Activated naive CD8-positive, alpha-beta T cell treated with anti-CD3 and anti-CD28 coated beads, Interleukin-2, amount 50 U/mL, for 24 hours (primary cell): ENCODE measurements around the gene HTR3A.

Experiments
- ATAC-seq: fragments of 150-1000 bp; cut with Tn5 transposase; one replicate; pipeline ENCODE4 v1.10.0; 2021
- DNase-seq: peaks from one replicate; pipeline ENCODE4 v3.0.0; 2021
- H3K27ac Mint-ChIP-seq: one replicate; pipeline ENCODE4 v1.8.0; 2021; ENCODE audit warnings: mild to moderate bottlenecking, mixed read lengths
- H3K27me3 Mint-ChIP-seq: one replicate; pipeline ENCODE4 v1.8.0; 2021; ENCODE audit warnings: mixed read lengths
- H3K36me3 Mint-ChIP-seq: one replicate; pipeline ENCODE4 v1.8.0; 2021; ENCODE audit warnings: low read depth, mixed read lengths
- H3K4me1 Mint-ChIP-seq: one replicate; pipeline ENCODE4 v1.8.0; 2021; ENCODE audit warnings: mixed read lengths
- H3K4me3 Mint-ChIP-seq: one replicate; pipeline ENCODE4 v1.8.0; 2021; ENCODE audit warnings: mild to moderate bottlenecking, moderate library complexity, mixed read lengths
- H3K9me3 Mint-ChIP-seq: one replicate; pipeline ENCODE4 v1.8.0; 2021; ENCODE audit warnings: mixed read lengths

Gene HTR3A

DNA sequence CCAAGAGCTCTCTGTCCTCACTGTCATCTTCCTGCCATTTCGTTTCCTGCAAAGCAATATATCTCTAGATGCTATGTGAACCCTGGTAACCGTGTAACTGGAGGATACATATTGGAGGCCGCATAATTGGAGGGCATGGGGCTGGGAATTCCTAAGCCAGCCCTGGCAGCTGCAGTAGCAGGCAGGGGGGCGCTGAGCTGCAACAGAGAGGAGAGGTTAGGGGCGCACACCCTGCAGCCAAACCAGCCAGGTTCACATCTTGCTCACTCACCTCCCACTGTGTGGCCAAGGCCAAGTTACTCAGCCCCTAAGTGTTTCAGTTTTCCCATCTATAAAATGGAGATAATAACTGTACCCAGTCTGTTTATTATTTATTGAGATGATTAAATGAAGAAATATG, 44.7 kb downstream of the HTR3A start:
- H3K9me3 Mint-ChIP-seq = no peaks in the 10 kb centered on the region
- ATAC-seq (no peak), DNase-seq (no peak)
- H3K4me1 Mint-ChIP-seq = no peaks in the 10 kb centered on the region
- no peak overlapping the region for H3K4me3 Mint-ChIP-seq
- no peaks in the 10 kb centered on the region for H3K36me3 Mint-ChIP-seq
- no peaks in the 10 kb centered on the region for H3K27me3 Mint-ChIP-seq
- no peak overlapping the region for H3K27ac Mint-ChIP-seq

DNA sequence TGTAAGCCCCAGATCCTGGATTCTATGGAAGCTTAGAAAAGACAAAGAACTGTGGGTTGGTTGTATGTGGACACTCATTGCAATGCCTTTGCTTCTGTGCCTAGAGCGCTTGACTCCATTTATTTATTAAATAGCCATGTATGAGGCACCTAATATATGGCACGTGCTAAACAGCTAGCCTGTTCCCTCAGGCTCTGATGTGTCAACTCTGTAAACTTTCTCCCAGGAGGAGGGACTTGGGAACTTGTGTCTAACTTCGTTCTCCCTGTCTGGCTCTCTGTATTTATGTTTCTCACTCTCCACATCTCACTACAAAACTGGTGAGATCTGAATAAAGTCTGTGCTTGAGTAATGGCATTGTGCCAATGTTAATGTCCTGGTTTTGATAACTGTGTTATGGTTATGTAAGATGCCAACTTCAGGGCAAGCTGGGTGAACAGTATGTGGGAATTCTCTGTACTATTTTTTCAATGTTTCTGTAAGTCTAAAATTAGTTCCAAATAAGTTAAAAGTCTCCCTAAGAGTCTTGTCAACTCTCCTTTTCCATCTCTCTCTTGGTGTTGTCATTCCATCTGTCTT, 50.5 kb downstream of the HTR3A start:
- H3K9me3 Mint-ChIP-seq = no peaks in the 10 kb centered on the region
- peaks cover 7% of the 10 kb centered on the region for H3K27me3 Mint-ChIP-seq
- ATAC-seq = no peak
- no peak for DNase-seq
- H3K4me3 Mint-ChIP-seq = no peak overlapping the region
- no peak overlapping the region for H3K27ac Mint-ChIP-seq
- no peaks in the 10 kb centered on the region for H3K4me1 Mint-ChIP-seq
- no peaks in the 10 kb centered on the region for H3K36me3 Mint-ChIP-seq

DNA sequence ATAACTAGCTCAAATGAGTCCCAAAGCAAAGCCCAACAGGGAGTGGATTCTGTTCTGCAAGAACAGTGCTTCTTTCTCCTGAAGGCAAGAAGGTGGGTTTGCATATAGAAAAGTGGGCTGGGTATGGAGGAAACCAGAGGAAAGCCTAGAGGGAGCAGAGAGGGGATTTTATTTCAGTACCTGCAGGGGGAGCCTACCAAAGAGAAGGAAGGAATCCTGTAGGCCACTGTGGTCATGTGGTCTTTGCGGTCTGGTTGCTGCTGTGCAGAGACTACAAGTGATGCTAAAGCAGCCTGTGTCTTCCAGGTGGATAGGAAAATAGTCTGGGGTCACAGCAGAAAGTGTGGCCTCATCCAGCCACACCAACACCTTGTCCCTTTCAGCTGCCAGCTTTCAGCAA, 51.4 kb downstream of the HTR3A start:
- DNase-seq (peak; percentile 15), ATAC-seq (no peak)
- Mint-ChIP-seq H3K27ac (no peak overlapping the region), H3K9me3 (no peaks in the 10 kb centered on the region), H3K4me3 (no peak overlapping the region), H3K27me3 (peaks cover 7% of the 10 kb centered on the region), H3K4me1 (no peaks in the 10 kb centered on the region), H3K36me3 (no peaks in the 10 kb centered on the region)

DNA sequence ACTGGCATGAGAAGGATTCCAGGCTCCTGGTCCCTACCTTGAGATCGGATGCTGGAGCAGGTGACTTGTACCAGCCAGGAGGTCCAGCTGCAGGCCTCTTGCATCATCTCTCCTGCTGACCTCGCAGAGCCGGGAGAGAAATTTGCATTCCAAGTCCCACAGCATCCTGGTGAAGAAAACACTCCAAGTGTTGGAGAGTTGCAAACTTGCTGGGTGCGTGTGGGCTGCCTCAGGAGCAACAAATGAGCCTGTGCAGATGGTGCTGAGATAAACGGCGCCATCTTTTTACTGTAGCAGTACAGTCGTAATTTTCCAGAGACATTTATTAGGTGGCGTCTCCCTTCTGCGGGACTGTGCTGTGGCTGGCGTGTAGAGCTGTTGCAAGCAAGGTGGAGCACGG, 52.5 kb downstream of the HTR3A start:
- DNase-seq = no peak
- Mint-ChIP-seq H3K4me1 (no peaks in the 10 kb centered on the region), H3K36me3 (no peaks in the 10 kb centered on the region), H3K27ac (no peak overlapping the region), H3K9me3 (no peaks in the 10 kb centered on the region), H3K4me3 (no peak overlapping the region), H3K27me3 (peaks cover 7% of the 10 kb centered on the region)
- ATAC-seq = no peak

DNA sequence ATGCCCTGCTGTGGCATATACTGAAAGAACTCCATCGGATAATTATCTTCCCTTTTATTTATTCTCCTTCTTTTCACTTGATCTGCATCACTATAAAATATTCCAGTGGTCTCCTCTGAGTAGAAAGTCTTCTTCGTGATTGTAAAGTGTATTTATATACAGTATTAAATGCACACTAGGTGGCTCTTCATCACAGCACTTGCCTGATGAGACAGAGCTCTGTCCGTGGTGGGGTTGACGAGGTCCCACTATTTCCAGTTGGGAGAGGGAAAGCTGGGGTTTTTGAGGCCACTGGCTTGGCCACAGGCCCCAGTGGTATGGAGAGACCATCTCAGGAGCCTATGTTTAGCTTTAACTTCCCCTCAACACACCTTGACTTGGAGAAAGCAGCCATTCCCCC, 53.0 kb downstream of the HTR3A start:
- DNase-seq = no peak
- Mint-ChIP-seq H3K27me3 (peaks cover 7% of the 10 kb centered on the region), H3K4me1 (no peaks in the 10 kb centered on the region), H3K27ac (no peak overlapping the region), H3K36me3 (no peaks in the 10 kb centered on the region), H3K4me3 (no peak overlapping the region), H3K9me3 (no peaks in the 10 kb centered on the region)
- no peak for ATAC-seq

DNA sequence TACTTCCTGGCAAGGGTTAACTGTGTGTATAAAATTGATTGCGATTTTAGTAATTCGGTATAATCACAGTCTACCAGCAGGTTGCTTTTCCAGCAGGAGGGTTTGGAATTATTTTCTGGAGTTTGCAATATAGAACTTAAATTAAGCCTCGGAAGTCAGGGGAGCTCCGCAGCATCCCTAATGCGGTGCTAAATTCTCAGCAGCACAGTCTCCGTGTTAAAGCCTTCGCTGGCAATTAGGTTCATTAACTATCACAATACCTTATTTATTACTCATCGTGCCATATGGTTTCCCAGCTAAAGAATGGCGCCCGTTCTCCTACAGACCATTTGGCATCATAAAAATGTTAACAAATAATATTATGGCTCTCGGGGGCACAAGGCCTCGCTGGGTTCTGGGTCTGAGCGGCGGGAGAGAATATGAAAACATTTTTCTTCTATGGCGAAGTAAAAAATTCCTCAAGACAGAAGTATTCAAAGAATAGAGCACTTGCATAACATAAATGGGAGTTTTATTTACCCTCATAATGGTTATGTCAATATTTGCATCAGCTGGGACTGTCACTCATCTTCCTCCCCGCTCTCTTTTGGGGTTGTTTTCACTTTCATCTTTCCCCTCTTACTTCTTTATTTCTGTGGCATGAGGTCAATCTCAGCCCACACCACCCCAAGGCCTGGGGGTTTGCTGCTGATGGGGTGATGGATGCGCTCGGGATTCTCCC, 56.5 kb downstream of the HTR3A start:
- Mint-ChIP-seq H3K4me1 (peaks cover under 1% of the 10 kb centered on the region), H3K27ac (no peak overlapping the region), H3K27me3 (peaks cover 7% of the 10 kb centered on the region), H3K9me3 (no peaks in the 10 kb centered on the region), H3K4me3 (no peak overlapping the region), H3K36me3 (no peaks in the 10 kb centered on the region)
- ATAC-seq (no peak), DNase-seq (no peak)

DNA sequence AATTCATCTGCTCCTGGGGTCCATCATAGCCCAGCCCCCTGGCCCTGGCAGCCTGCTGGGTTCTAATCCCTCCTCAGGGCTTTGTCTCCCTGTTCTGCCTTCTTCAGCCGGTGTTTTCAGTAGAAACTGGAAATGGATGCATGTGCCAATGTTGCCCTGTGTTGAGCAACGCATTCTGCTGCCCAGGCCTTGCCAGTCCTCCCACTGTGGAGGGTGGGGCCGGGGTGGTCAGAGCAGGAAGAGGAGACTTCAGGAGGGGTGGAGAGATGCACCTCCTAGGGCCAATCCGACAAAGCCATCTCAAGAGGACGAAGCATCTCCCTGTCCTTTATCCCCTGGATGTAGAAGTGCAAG, 57.0 kb downstream of the HTR3A start:
- DNase-seq (no peak), ATAC-seq (no peak)
- H3K4me3 Mint-ChIP-seq = no peak overlapping the region
- no peaks in the 10 kb centered on the region for H3K9me3 Mint-ChIP-seq
- H3K36me3 Mint-ChIP-seq = no peaks in the 10 kb centered on the region
- peaks cover 5% of the 10 kb centered on the region for H3K4me1 Mint-ChIP-seq
- H3K27ac Mint-ChIP-seq = no peak overlapping the region
- H3K27me3 Mint-ChIP-seq = peaks cover 7% of the 10 kb centered on the region

DNA sequence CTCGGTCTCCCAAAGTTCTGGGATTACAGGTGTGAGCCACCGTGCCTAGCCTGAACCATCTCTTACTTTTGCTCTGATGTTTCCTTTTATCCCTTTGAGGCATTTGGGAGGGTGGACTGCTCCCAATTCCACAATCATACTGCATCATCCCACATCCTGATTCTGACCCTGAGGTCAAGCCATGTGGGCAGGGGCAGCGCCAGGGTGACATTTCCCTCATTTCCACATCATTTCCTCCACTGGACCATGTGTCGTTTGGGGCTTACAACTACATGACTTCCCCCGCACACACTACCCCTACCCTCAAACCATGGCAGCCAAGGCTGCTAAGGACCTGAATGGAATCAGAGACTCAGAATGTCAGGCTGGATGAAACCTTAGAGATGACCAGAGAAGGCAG, 58.2 kb downstream of the HTR3A start:
- peaks cover 7% of the 10 kb centered on the region for H3K27me3 Mint-ChIP-seq
- H3K4me3 Mint-ChIP-seq = no peak overlapping the region
- H3K27ac Mint-ChIP-seq = no peak overlapping the region
- no peaks in the 10 kb centered on the region for H3K9me3 Mint-ChIP-seq
- no peaks in the 10 kb centered on the region for H3K36me3 Mint-ChIP-seq
- DNase-seq = no peak
- ATAC-seq = no peak
- peaks cover 5% of the 10 kb centered on the region for H3K4me1 Mint-ChIP-seq

DNA sequence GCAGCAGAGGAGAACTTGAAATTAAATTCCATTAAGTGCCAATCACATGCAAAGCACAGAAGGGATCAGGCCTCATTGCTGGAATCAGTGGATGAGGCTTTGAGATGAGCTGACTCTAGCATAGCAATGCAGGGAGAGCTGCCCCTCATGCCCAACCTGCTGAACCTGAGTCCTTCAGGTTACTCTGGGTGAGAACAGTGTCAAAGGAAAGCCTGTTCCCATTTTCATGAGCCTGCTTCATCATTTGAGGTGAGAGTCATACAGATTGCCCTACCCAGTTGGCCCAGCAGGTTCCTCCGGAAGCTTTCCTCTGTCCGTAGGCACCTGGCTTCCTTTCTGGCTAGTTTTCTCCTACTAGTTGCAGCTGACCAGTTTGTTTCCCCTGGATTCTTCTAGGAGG, 58.7 kb downstream of the HTR3A start:
- ATAC-seq (no peak), DNase-seq (no peak)
- no peak overlapping the region for H3K27ac Mint-ChIP-seq
- H3K27me3 Mint-ChIP-seq = peaks cover 3% of the 10 kb centered on the region
- peaks cover 5% of the 10 kb centered on the region for H3K4me1 Mint-ChIP-seq
- H3K4me3 Mint-ChIP-seq = no peak overlapping the region
- H3K9me3 Mint-ChIP-seq = no peaks in the 10 kb centered on the region
- H3K36me3 Mint-ChIP-seq = no peaks in the 10 kb centered on the region

DNA sequence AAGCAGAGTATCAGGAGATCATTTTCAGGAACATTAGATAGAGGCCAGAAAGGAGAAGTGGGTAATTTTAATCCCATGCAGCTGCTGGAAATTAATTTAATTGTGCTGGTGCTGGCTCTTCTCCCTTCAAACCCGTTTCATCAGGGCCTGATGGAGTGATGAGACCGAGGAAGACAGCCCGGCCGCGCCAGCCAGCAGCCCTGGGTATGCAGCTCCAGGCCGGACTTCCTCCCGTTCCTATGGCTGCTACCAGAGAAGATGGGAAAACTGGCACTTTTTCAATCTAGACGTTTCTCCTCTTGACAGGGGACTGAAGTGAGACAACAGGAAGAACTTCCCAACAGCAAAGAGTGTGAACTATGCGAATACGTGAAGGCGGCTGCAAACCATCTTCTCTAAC, 60.0 kb downstream of the HTR3A start:
- Mint-ChIP-seq H3K4me1 (peaks cover 5% of the 10 kb centered on the region), H3K27me3 (peaks cover 3% of the 10 kb centered on the region), H3K27ac (no peak overlapping the region)

DNA sequence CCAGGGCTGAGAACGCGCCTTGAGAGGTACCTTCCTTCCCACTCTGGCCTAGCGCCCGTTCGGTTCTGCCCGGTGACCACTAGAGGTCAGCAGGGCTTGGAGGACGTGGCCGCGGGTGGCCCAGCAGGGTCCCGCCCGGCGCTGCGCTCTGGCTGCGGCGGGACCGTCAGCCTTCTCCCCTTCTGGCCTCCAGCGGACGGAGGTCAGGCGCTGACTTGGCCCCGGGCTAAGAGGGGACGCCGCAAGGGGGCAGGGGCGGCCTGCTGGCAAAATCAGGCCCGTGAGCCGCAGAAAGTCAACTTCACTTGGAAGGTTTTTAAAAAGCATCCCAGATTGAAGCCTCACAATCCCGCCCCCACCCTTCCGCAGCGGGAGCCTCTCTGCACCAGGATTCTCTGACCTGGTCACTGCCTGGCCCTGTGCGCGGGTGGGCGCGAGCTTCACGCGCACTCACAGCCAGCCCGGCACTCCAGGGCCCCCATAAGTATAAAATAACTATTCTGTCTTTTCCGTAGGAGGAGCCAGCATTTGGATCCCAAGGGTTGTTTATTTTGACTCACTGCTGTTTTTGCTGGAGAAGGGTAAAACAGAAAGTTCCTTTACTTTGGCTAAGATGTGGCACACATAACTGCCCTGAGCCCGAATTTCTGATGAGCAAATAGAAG, 61.4 kb downstream of the HTR3A start:
- peaks cover 5% of the 10 kb centered on the region for H3K4me1 Mint-ChIP-seq
- no peak overlapping the region for H3K4me3 Mint-ChIP-seq
- DNase-seq = peak; percentile 61
- no peaks in the 10 kb centered on the region for H3K9me3 Mint-ChIP-seq
- peaks cover 3% of the 10 kb centered on the region for H3K27me3 Mint-ChIP-seq
- ATAC-seq = peak; percentile 86
- no peaks in the 10 kb centered on the region for H3K36me3 Mint-ChIP-seq
- no peak overlapping the region for H3K27ac Mint-ChIP-seq

More for the DNA sequence above, 60.0 kb downstream of the HTR3A start:
- H3K4me3 Mint-ChIP-seq = no peak overlapping the region
- H3K36me3 Mint-ChIP-seq = no peaks in the 10 kb centered on the region
- ATAC-seq = no peak
- H3K9me3 Mint-ChIP-seq = no peaks in the 10 kb centered on the region
- DNase-seq = no peak

DNA sequence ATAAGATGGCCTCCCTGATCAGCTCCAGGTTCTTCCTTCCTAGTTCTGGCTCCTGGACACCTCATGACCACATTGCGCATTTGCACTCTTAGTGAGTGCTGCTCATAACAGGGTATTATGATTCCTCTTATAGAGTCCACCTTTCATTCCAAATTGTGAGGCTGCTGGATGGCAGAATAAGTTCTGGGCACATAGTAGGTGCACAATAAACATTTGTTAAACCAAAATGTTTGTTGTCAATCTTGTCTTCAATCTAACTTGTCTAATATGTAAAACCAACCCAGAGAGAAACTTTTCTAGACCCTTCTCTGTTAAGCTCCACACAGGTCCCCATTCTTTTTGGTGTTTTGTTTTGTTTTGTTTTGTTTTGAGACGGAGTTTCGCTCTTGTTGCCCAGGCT, 62.0 kb downstream of the HTR3A start:
- H3K36me3 Mint-ChIP-seq = no peaks in the 10 kb centered on the region
- no peak overlapping the region for H3K4me3 Mint-ChIP-seq
- H3K27ac Mint-ChIP-seq = no peak overlapping the region
- ATAC-seq (no peak), DNase-seq (no peak)
- H3K9me3 Mint-ChIP-seq = no peaks in the 10 kb centered on the region
- H3K27me3 Mint-ChIP-seq = peaks cover 3% of the 10 kb centered on the region
- H3K4me1 Mint-ChIP-seq = peaks cover 5% of the 10 kb centered on the region

DNA sequence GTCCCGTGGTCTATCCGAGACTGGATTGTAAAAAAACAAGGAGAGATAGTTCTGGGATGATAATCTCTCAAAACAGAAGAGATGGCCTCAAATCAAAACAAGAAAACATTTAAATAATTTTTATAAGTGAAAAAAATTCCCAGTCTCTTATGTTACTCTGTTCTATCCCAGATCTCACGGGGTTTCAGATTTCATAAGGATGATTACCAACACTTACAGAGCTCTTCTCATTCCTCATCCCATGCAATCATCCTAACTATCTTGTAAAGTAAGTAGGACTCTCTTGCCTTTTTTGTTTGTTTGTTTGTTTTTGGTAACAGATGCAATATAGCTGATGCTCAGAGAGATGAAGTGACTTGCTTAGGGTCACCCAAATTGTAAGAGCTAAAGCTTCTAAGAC, 64.6 kb downstream of the HTR3A start:
- Mint-ChIP-seq H3K36me3 (no peaks in the 10 kb centered on the region), H3K9me3 (no peaks in the 10 kb centered on the region), H3K4me3 (no peak overlapping the region), H3K27ac (no peak overlapping the region), H3K27me3 (no peaks in the 10 kb centered on the region), H3K4me1 (peaks cover 10% of the 10 kb centered on the region)
- no peak for DNase-seq
- ATAC-seq = no peak
